HepG2 (cell line): ENCODE data around the gene VPS9D1. TPM values are rescaled to one million over a fixed set of nuclear protein-coding genes. Genes with fewer than 3 reads are reported as not detected.

Source experiments
- ATF3 ChIP-seq: sonication (generic); formaldehyde crosslinking; IDR thresholded peaks from 2 replicates; pipeline ENCODE4 v1.4.0; 2020; ENCODE audit warnings: missing genetic modification reagents
- BRD4 ChIP-seq: sonication (generic); formaldehyde crosslinking; IDR thresholded peaks from 2 replicates; pipeline ENCODE4 v1.4.0; 2020; ENCODE audit warnings: missing genetic modification reagents
- GRHL1 ChIP-seq: sonication (generic); formaldehyde crosslinking; conservative IDR thresholded peaks from 2 replicates; pipeline ENCODE4 v1.8.0; 2022; ENCODE audit warnings: missing genetic modification reagents
- KDM3A ChIP-seq: IDR thresholded peaks from 2 replicates; pipeline ENCODE4 v1.6.1; 2018; ENCODE audit warnings: low read depth, missing compliant biosample characterization
- KLF6 ChIP-seq: IDR thresholded peaks from 2 replicates; pipeline ENCODE4 v1.8.0; 2016; ENCODE audit warnings: missing biosample characterization, missing genetic modification reagents
- MTF2 ChIP-seq: sonication (generic); formaldehyde crosslinking; IDR thresholded peaks from 2 replicates; pipeline ENCODE4 v1.5.0; 2020; ENCODE audit warnings: missing genetic modification reagents, borderline replicate concordance
- PATZ1 ChIP-seq: sonication (generic); formaldehyde crosslinking; IDR thresholded peaks from 2 replicates; pipeline ENCODE4 v1.4.0; 2020; ENCODE audit warnings: missing genetic modification reagents
- PAWR ChIP-seq: sonication (generic); formaldehyde crosslinking; IDR thresholded peaks from 2 replicates; pipeline ENCODE4 v1.4.0; 2020; ENCODE audit warnings: missing genetic modification reagents, mild to moderate bottlenecking, borderline replicate concordance
- SNRNP70 ChIP-seq: fragments of 200-400 bp; formaldehyde crosslinking; IDR thresholded peaks from 2 replicates; pipeline ENCODE4 v1.6.1; 2017; ENCODE audit warnings: mild to moderate bottlenecking, low read depth, low read length, moderate library complexity
- USF2 ChIP-seq, 2 experiments: sonication (generic) in 1 of 2; formaldehyde crosslinking in 1 of 2; IDR thresholded peaks; 2 replicates each; pipeline versions ENCODE4 v1.5.1 to v1.6.1; 2011 to 2020; ENCODE audit warnings: borderline replicate concordance in 1 of 2, low read depth in 1 of 2, low read length in 1 of 2, mild to moderate bottlenecking in 1 of 2, missing genetic modification reagents in 1 of 2, moderate library complexity in 1 of 2
- ZBTB8A ChIP-seq: sonication (generic); formaldehyde crosslinking; IDR thresholded peaks from 2 replicates; pipeline ENCODE4 v1.4.0; 2020; ENCODE audit warnings: mild to moderate bottlenecking, low read depth, missing genetic modification reagents, borderline replicate concordance
- ZNF20 ChIP-seq: sonication (generic); formaldehyde crosslinking; IDR thresholded peaks from 2 replicates; pipeline ENCODE4 v1.4.0; 2020; ENCODE audit warnings: mild to moderate bottlenecking, moderate library complexity, missing genetic modification reagents
- ZNF230 ChIP-seq: sonication (generic); formaldehyde crosslinking; IDR thresholded peaks from 2 replicates; pipeline ENCODE4 v1.4.0; 2020; ENCODE audit warnings: mild to moderate bottlenecking, missing genetic modification reagents
- ZNF382 ChIP-seq: sonication (generic); formaldehyde crosslinking; IDR thresholded peaks from 2 replicates; pipeline ENCODE4 v1.5.0; 2020; ENCODE audit warnings: missing genetic modification reagents, mild to moderate bottlenecking, borderline replicate concordance
- ZNF543 ChIP-seq: sonication (generic); formaldehyde crosslinking; IDR thresholded peaks from 2 replicates; pipeline ENCODE4 v1.4.0; 2020; ENCODE audit warnings: mild to moderate bottlenecking, missing genetic modification reagents
- ZNF552 ChIP-seq: sonication (generic); formaldehyde crosslinking; IDR thresholded peaks from 2 replicates; pipeline ENCODE4 v1.9.0; 2022; ENCODE audit warnings: missing genetic modification reagents, mild to moderate bottlenecking, borderline replicate concordance
- ZNF660 ChIP-seq: sonication (generic); formaldehyde crosslinking; IDR thresholded peaks from 2 replicates; pipeline ENCODE4 v1.5.1; 2020; ENCODE audit warnings: mild to moderate bottlenecking, low read depth, missing genetic modification reagents, borderline replicate concordance
- ZNF691 ChIP-seq: sonication (generic); formaldehyde crosslinking; IDR thresholded peaks from 2 replicates; pipeline ENCODE4 v1.4.0; 2020; ENCODE audit warnings: missing genetic modification reagents, low read depth, mild to moderate bottlenecking, borderline replicate concordance
- ZNF713 ChIP-seq: sonication (generic); formaldehyde crosslinking; IDR thresholded peaks from 2 replicates; pipeline ENCODE4 v1.4.0; 2020; ENCODE audit warnings: mild to moderate bottlenecking, missing genetic modification reagents
- ZNF788 ChIP-seq: sonication (generic); formaldehyde crosslinking; IDR thresholded peaks from 2 replicates; pipeline ENCODE4 v1.5.0; 2020; ENCODE audit warnings: mild to moderate bottlenecking, missing genetic modification reagents, borderline replicate concordance
- polyA plus RNA-seq, 8 experiments: library from polyadenylated mRNA; depleted of rRNA in 3 of 8; stranded (reverse) in 7 of 8; unstranded in 1 of 8; fragments of >200 nt; fragmentation: Illumina TruSeq in 4 of 8; extraction: Trizol in 4 of 8; gene quantifications; 2 replicates each; pipeline versions ENCODE4 v1.2.1 to v1.2.3, GENCODE V29; 2011 to 2016; ENCODE audit warnings: low read depth in 4 of 8, missing spikeins in 1 of 8, mixed read lengths in 1 of 8; ENCODE audit not compliant: insufficient read depth in 1 of 8
- total RNA-seq, 5 experiments: library from RNA; depleted of rRNA; stranded (reverse); fragments of >200 nt; fragmentation: Illumina TruSeq; extraction: Trizol; gene quantifications; 2 replicates each; pipeline ENCODE4 v1.2.3, GENCODE V29; 2016; ENCODE audit warnings: low read depth in 1 of 5

The VPS9D1 gene
- total and polyA plus RNA-seq, 2 of the 13 experiments (the other 11 are each of a cell fraction or from before 2014, with no cell fraction given) = 10.1 to 13.2 TPM

GRCh38 chr16:89687092-89687940, 33.4 kb downstream of the VPS9D1 start (continued):
- TF ChIP-seq KDM3A (CRISPR knock-in tag) (peak; percentile 98; the same call in 1 of the 2 replicates), ZNF382 (CRISPR knock-in tag) (no peak), ZBTB8A (CRISPR knock-in tag) (peak; percentile 76; the same call in 1 of the 2 replicates), ZNF691 (peak; percentile 99), ZNF552 (CRISPR knock-in tag) (peak; percentile 90; the same call in 1 of the 2 replicates), ZNF713 (CRISPR knock-in tag) (peak; percentile 82; the same call in 1 of the 2 replicates), PAWR (CRISPR knock-in tag) (0 out of 2 replicates have a peak, but pooled peaks have one; percentile 68), MTF2 (CRISPR knock-in tag) (no peak), USF2 (IDR thresholded peaks at IDR 0.05; ENCODE audit: low read depth, low read length) (peak; percentile 83), USF2 (CRISPR knock-in tag; IDR thresholded peaks at IDR 0.05; ENCODE audit: borderline replicate concordance) (peak; percentile 91), SNRNP70 (no peak), ZNF660 (CRISPR knock-in tag) (peak; percentile 97; the same call in 1 of the 2 replicates), ZNF230 (CRISPR knock-in tag) (peak; percentile 99), KLF6 (CRISPR knock-in tag) (peak; percentile 99), ZNF788 (peak; percentile 98; the same call in 1 of the 2 replicates), GRHL1 (CRISPR knock-in tag) (no peak), ATF3 (CRISPR knock-in tag) (peak; percentile 42; the same call in 1 of the 2 replicates), BRD4 (CRISPR knock-in tag) (peak; percentile 98), PATZ1 (peak; percentile 90), ZNF543 (CRISPR knock-in tag) (peak; percentile 98), ZNF20 (peak; percentile 39; the same call in 1 of the 2 replicates)
